ENCODE data around the gene CDC25B.

Gene CDC25B

DNA sequence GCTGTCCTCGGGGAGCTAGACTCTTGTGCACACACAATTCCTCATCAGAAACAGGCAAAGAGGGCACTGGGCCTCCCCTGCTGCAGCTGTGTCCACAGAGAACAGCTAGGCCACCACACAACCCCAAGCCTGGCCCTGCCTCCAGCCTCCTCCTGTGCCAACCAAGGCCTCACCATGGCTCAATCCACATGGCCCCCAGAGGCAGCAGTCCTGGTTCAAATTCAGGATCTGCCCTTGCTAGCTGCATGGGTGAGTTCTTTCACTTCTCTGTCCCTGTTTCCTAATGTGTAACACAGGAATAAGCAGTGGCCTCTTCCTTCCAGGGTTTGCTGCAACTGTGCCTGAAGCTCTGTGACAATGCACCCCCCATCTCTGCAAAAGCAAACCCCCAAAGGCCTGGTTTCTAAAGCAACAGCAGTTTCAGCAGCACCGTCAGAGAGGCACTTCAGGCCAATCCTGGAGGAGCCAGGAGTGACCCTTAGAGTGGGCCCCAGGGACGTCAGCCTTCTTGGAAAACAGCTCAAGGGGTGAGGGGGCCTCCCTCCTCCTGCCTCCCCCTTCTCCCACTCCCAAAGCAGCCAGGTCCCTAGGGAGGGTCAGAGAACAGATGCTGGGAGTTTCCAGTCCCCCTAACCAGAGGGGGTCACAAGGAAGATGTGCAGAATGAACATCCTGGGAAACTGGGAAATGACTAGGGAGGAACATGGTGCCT is 30.8 kb upstream of the CDC25B start:
- DNase-seq = no peak

DNA sequence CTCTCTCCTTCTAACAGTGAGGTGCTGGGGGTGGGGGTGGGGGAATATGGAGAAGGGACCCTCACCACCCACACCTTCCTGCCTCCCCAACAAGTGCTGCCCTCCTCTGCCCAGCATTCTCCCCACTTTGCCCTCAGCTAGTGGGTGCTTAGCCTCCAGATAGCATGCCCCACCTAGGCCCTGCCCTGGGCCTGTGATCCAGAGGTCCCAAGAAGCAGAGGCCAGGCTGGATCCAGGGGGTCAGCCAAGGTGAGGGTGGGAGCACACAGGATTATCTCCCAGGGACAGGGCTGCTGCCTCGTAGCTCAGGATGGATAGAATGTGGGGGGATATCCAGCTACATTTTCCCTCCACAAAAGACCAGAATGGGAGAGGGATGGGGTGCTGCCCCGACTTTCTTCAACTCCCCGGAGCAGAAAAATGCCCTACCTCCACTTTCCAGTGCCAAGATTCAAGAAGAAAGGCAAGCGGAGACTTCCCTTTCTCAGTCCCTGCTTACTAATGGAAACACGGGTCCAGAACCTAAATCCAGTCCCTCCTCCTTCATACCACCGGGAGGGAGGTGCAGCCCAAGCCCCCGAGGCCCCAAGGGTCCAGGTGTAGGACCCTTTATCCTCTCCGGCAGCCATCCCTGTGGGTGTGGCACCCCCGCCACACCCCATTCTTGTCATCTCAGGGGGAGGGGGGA is 29.5 kb upstream of the CDC25B start:
- no peak for DNase-seq

DNA sequence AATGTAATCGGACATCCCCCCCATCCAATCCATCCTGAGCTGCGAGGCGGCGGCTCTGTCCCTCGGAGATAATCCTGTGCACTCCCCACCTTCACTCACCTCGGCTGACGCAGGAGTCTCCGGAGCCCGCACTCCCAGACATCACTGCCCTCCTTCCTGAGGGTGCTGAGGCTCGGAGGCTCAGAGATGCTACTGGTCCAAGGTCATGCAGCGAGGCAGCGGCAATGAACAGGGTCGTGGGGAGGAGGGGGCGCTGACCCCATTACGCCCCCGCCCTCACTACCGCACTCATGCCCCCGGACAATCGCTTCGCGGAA is 29.0 kb upstream of the CDC25B start:
- no peak for DNase-seq

DNA sequence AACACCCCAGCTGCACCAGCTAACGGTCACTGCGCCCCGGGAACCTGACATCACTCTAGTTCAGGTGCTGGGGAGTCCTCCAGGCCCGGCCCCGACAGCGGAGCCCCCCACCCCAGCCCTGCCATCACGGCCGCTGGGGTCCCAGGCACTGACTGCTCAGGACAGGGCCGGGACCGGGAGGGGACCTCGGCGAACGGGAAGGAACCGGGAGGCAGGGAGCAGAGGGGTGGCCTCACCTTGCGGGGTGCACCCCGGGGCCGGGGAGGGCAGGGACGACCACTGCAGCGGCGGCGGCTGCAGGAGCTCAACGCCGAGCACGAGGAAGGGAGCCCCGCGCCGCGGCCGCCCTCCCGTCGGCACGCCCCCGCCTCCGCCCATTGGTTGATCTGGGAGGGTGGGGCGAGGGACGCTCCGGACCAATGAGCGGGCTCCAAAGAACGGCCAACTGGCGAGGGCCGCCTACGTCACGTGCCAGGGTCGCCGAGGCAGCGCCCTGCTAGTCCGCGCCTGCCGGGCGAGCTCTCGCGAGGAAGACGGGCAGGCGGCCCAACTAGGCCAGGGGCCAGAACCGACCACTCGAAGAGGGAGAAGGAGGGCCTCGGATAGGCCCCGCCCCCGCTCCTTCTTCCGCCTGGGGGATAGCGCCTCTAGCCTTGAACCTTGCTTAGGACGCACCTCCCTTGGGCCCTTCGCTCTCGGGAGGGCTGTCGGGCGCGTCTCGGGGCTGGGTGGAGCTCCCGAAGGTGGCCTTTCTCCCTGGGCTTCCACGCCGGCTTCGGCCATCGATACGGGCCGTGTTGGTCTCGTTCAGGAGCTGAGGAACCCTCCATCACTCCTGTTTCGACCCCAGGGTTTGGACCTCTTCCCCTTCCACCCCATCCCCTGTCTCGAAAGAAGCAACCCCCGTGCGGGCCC is 28.4 kb upstream of the CDC25B start, which contains the start of gene ADISSP:
Gene ADISSP, minus strand, starts transcription at position 327 of the 915 bp plus-strand sequence. CDS start 7,653 bp downstream, outside the sequence.
- peak; percentile 95 for DNase-seq

DNA sequence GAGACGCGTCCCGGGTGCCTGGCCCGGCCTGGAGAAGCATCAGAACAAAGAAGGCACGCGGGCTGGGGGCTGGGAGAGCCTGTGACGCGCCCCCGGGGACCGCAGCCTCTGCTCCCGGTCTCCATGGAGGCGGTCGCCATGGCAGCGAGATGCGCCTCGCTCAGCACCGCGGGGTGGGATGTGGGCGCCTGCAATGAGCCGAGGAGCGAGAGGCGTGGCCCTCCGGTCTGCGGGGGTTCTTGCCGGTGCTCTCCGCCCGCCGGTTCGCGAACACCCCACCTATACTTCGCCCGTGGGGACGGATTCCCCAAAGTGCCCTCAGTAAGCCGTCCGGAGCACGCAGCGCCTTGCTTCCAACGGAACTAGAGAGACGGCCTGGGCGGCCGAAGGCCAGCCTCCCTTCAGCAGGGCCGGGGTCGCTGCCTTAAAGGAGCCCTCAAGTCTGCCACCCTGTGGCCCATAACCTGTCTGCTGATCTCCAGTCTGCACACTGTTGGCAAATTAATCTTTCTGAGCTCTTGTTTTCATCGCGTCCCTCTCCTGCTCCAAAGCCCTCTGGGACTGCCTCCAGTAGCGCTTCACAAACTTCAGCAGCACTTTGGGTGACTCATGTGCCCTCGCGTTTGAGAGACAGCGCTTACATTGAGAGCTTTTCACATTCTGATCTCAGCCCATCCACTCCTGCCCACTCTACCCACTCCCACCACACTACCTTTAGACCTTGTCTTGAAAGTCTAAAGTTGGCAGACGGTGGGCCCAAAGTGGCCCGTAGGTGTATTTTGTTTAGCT is 27.6 kb upstream of the CDC25B start:
- DNase-seq = peak; percentile 84

DNA sequence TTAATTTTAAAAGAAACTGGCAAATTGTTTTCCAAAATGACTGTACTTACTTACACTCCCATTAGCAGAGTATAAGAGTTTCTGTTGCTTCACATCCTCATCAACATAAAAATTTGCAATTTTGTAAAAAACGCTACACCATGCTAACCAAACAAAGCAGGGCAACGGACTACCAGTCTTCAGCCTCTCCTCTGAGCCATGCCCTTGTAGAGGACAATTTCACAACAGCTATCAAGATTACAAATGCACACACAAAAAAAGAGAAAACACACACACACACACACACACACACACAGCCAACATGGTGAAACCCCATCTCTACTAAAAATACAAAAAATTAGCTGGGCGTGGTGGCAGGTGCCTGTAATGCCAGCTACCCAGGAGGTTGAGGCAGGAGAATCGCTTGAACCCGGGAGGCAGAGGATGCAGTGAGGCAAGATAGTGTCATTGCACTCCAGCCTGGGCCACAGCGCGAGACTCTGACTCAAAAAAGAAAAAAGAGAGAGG is 24.5 kb upstream of the CDC25B start:
- DNase-seq = no peak

DNA sequence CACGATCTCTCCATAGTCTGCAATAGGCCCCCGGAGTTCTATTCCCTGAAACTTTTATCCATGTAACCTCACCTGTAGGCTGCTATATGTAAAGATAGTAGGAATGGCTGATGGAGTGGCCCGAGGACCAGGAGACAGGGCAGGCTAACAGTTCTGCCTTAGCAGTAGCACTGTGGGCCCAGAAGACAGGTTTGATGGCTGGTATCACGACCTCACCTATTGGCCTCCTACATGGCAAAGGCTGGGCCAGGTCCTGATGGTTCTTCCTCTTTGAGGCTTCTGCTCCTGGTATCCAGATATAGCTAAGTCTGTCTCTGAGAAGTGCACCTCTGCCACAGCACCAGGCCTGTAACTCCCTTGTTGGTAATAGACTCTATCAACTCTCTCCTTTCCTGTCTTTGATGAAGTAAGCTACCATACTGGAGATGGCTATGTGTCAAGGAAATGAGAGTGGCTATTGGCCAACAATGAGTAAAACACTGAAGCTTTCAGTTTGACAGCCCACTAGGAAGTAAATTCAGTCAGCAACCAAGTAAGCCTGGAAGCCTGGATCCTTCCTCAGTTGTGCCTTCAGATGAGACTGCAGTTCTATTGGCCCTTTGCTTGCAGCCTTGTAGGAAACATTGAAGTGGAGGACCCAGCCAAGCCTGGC is 20.5 kb upstream of the CDC25B start:
- no peak for DNase-seq

DNA sequence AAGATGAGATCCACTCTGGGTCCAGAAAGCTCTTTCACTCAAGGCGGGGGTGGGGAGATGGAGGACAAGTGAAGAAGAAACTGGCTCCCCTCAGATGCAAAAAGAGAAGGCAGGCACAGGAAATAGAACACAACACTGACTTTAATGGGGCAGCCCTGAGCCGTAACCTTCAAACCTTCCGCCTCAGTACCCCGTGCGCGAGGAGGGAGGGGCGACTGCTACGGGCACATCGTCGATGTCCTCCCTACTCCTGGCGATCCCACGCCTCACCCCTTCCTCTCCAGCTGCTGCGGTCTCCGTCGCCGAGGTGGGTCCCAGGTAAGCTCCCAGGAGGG is 18.8 kb upstream of the CDC25B start:
- no peak for DNase-seq

DNA sequence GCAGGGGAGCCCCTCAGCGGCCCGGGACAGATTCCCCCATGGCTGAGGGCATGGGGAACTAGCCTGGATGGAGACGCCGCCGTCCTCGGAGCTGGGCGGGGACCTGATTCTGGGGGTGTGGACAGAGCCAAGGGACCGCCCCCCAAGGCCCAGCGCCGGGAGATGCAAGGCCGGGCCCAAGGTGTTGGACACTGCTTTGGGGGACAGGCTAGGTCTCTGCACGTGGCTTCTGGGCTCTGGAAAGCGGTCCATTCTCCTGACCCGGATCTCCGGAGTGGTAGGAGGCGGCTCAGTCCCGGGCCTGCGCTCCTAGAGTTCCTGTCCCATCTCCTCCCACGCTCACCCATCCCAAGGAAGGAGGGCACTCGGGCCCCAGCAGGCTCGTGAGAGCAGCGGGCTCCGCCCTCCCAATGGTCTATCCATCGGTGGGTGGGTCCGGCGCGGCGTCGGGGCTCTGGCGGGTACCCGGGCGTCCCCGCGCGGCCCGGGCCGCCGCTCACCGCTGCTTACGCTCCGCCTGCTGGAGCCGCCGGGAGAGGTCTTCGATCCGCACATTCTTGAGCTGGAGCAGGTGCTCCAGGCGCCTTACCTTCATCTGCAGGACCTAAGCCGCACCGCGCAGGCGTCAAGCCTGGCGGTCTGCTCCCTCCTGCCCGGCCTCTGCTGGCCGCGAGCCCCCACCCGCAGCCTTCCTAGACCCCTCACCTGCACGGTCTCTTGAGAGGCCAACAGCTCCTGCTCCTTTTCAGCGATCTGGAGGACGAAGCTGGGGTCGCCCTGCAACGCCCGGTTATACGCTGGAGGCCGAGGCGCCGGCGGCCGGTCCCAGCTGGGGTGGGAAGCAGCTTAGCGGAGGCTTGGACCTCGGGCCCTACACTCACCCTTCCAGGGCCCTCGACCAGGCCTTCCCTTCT is 18.1 kb upstream of the CDC25B start:
- DNase-seq = peak; percentile 66

DNA sequence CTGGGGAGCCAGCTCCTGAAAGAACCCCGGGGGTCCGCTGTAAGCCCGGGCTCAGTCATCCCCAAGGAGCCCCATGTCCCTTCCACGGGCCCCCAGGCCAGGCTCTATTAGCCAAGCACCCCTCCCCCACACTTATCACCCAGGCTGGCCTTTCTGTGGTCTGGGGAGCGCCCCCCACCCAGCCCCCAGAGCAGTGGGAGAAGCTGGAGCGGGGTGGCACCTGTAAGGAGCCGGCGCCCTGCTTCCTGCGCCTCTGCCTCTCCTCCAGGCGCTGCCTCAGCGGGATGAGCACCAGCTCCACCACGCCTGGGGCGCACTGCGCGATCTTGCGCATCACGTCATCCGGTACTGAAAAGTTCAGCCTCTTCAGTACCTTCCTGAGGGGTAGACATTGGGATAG is 17.1 kb upstream of the CDC25B start:
- DNase-seq = no peak

DNA sequence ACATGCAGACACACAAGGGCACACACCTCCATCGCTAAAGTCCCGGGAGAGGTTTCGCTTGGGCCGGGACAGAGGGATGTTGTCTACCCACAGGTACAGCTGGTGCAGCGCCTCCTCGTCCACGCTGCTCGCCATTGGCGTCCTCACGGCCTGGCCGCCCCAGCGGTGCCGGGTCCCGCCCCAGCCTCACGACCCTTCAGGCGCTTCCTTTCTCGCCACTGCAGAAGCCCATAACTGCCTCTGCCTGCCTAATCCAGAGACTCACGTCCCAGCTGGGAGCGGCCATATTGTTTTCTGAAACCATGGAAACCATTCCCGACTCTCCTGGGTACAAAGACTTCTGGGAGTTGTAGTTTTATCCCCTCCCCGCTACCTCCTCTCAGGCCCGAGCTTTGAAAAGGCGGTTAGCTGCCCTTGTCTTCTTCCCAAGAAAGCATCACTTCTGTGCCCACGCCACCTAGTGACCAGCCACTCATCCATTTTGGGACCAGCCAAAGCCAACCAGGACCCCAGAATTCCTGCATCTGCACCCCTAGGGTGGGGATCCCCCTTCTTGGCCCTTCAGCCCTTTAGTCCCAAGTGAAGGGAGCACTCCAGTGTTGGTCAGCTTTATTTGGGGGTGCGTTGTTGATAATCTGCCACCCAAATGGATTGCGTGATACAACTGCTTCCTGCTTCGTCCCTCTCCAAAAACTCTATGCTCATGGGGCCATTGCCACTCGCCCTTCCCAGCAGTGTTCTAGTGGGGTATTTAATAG is 14.8 kb upstream of the CDC25B start, which contains the start of gene SPEF1:
Gene SPEF1, minus strand, starts transcription at position 296 of the 758 bp plus-strand sequence. Its CDS starts 161 bp downstream, at position 135.
- peak; percentile 47 for DNase-seq

DNA sequence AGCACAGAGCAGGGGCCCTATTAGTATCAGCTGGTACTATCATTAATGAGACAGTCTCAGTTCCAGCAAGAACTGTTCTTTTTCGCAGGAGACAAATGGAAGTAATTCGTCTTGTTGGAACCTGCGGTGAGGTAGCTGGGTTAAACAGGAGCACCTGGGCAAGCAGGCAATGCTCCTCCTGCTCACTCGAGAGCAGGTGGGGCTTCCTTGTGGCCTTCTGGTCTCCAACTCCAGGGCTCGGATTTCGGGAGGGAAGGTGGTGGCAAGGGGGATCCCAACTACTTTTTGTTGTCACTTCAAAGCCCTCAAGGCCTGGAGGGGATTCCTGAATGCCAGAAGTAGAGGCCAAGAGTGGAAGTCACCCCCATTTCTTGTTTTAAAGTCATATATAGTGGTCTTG is 13.5 kb upstream of the CDC25B start:
- DNase-seq = no peak

DNA sequence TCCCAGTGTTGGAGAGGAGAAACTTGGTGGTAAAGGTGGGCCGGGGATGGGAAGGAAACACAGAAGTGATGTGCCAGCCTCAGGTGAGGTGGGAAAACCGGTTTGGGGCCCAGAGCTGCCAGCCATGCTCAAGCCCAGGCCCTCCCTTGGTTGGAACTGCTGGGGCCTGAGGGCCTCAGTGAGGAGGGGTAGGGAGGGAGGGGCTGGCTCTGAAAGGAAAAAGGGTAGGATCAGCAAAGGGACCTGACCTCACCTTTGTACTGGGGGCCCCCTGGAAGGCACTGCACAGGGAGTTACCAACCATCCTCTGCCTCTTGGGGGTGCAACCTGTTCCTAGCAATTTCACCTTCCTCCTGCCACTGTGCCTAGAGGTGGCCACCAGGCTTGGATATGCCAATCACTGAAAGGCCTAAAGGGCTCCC is 13.0 kb upstream of the CDC25B start:
- DNase-seq = no peak

DNA sequence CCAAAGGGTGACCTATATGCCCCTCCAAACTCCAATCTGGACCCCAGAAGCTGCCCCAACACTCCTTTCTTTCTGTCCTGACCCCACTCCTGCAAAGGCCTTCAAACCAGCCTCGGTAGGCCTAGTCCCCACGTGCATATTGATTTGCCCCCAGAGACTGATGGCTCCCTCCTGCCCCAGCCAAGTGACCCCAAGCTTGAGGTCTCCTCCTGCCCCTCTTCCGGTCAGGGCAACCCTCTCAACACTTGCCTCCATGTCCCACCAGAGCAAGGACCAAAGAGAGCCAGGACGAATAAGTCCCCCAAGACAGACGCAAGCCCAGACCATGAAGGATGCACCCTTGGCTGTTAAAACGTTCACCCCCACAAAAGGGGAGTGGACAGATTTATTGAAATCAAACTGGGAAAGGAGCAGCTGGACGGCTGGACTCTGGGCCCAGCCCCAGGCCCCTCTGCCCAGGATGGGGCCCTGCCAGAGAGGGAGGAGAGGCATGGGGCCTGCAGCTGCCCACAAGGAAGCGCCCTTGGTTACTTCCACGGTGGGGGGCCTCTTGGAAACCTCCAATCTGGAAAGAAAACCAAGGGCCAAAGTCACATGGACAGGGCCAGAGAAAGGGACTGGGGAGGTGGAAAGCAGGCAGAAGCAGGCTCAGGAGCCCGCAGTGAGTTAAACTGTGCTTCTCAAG is 12.5 kb upstream of the CDC25B start:
- DNase-seq = no peak

DNA sequence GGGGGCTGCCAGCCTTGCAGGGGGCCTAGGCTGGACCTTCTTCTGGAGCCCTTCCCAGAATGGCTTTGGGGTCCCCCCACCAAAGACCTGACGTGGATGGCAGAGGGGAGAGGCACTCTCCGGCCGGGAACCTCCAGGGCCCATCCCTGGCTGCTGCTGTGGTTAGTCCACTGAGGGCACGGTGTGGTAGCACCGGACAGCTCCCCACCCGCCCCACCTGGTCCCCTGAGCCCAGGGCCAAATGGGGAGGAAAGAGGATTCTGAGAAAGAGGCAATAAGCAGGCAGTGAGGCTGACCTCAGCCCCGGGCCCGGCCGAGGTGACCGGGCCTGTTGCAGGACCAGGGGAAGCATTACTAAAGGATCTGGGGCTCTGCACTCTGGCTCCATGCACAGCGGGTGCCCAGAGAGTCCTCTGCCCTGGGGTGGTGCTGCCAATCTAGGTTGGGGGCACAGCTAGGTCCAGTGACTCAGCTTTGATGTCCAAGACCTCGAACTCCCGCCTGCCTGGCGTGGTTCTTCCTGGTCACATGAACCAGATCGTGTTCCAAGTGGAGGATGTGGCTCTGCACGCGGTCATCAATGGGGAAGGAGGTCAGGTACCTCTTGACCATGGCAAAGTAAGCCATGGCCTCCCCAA is 11.8 kb upstream of the CDC25B start:
- DNase-seq = no peak

DNA sequence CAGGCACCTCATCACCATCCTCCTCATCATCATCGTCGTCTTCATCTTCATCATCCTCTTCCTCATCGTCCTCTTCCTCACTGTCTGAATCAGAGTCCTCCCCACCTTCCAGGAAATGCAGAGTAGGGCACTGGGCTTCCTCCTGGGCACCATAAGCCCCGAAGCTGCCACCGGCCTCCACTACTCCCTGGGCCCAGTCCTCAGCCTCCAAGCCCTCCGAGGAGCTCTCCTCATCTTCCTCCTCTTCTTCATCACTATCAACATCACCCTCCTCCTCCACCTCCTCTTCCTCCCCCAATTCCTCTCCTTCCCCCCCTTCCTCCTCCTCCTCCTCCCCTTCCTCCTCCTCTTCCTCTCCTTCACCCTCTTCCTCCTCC is 11.3 kb upstream of the CDC25B start:
- DNase-seq = no peak

DNA sequence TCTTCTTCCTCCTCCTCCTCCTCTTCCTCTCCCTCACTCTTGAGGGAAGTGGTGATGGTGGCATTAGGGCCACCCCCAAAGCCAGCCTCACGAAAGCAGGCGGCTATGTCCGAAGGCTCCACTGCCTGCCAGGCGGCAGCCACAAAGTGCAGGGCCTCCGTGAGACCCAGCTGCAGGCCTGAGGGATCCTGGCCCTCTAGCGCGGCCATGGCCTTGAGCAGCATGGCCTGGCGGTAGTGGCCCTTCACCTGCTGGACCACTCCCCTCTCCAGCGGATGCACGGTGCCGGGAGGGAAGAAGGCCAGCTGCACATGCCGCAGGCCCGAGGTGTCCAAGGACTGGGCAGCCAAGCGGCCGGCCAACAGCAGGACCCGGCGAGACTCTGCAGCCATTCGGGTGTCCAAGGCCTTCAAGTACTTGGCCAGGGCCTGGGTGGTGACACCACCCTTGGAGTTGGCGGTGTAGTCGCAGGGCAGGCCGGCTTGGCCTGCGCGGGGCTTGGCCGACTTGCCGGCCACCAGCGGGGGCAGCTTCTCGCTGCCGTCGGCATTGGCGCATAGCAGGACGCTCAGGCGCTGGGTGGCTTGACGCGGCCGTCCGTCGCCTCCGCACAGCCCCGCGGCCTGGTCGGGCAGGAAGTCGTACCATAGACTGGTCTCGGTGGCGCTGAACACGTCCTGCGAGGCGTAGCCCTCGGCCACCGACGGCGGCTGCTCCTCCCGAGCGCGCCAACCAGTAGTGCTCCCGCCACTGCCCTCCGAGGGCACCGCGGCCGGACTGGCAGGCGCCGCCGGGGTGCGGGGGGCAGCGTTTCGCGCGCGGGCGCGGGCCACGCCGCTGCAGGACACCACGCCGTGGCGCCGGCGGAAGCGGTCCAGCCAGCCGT is 10.6 kb upstream of the CDC25B start:
- no peak for DNase-seq

DNA sequence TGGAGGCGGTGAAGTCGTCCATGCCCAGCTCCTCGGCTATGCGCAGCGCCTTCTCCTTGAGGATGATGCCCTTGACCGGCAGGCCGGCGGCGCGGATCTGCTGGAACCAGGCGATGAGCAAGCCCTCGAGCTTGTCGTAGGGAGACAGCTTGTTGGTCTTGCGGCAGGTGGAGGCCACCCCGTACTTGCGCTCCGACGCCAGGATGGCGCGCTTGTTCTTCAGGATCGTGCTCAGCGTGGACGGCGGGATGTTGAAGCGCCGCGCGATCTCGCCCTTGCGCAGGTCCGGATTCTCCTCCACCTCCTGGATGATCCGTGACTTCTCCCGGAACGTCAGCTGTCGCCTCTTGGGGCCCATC is 10.0 kb upstream of the CDC25B start:
- peak; percentile 60 for DNase-seq

Data from activated T-cell treated with anti-CD3 and anti-CD28 coated beads, Interleukin-2, amount 50 U/mL, for 1 hour (primary cell).